ENCODE results near the gene CGNL1.

The CGNL1 gene

DNA sequence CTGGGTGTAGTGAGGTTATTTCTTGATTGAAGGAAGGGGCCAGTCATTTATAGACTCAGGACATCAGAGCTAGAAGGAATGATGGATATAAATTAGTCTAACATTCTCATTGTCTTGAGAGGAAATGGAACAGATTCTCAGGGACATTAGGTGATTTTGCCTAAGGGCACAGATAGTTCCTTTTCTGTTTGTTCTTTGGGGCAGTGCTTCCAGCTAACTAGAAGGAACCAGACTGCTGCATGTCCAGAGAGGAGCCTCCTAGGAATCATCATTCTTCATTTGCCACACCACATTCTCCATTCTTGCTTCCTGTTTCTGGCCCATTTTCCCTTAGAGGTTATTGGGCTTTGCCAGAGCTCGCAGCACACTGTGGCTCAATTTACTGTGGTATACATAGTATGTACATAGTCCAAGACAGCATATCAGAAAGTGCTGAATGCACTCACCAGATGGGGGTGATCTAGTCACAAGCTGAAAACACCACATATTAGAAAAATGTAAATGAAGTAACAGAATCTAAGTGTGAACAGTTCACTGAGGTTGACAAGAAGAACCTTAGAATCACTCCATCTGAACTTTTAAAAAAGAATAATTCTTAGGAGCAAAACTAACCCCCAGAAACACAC, 152.7 kb downstream of the CGNL1 start:
- no peak for DNase-seq

DNA sequence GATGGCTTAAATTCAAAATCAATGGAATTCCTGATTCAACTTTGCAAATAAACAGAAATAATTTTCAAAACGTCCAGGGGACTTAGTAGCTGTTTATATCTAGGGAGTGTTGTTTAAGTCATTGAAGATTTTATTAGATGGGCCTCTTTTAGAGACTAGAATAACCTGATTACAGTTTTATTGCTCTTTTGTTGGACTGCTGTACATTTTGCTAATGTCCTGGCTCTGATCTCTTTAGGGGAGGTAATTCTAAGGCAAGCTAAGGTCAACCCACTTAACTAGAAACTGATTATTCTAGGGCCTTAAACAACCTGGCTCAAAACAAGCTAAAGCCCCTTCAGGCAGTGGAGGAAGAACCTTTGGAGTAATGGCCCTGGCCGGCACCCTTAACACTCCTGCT, 153.4 kb downstream of the CGNL1 start:
- no peak for DNase-seq

DNA sequence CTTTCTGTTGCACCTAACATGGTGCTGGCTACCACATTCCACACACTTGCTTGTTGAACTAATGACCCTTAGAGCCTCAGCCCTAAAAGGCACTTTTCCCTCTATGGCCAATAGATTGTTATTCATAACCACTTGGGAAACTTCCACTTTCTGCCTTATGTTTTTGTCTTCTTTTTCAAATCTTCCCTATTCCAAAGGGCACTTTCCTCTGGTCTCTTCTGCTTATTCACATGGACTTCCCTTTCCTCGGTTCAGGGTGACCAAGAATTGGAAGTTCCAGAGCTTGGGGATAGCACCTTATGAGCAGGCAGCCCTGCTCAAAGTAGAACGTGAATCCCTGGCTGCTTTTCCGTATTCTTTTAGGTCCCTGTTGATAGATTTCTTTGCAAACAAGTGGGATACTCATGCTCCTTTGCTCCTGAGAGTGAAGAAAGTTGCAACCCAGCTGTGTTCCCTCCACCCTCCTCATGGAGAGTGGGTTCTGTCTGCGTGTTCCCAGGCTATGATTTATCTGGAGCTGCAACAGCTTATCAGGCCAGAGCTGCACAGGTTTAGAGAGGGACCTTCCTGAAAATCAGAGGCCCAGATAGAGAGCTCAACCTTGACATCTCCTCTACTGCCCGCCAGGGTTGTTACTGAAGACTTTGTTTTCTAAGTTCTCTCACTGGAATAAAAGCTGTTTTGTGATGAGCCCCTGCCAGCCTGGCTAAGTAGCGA, 156.6 kb downstream of the CGNL1 start:
- no peak for DNase-seq

DNA sequence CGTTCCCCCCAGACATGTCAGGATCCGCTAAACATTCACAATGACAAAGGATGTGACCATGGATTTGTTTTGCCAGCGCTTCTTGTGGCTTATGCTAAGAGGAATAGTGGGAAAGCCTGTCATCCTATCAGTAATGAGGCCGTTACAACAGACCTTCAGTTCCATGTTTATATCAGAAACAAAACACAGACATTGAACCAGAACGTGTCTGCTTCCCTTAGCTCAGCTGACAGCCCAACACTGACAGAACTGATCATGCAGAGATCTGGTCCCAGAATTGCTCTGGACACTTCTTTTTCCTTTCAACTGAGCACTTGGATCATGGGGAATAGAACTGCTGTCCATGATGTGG, 157.1 kb downstream of the CGNL1 start:
- no peak for DNase-seq

DNA sequence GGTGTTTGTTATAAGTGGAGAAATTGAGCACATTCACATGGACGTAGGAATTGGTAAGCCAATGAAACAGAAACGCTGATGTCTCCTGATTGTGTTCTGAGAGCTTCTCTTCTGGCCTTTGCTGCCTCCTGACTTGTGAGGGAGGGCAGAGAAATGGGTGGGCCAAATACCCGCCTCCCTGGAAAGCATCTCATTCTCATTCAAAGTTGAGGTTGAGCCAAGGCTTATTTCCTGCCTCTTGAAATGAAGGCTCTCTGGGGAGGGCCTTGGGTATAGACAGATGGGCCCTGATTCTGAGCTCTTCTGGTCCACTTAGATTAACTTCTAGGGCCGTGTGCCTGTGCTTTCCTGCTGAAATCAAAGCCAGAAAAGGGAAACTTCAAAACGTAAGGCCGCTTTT, 158.0 kb downstream of the CGNL1 start:
- DNase-seq, result no peak

DNA sequence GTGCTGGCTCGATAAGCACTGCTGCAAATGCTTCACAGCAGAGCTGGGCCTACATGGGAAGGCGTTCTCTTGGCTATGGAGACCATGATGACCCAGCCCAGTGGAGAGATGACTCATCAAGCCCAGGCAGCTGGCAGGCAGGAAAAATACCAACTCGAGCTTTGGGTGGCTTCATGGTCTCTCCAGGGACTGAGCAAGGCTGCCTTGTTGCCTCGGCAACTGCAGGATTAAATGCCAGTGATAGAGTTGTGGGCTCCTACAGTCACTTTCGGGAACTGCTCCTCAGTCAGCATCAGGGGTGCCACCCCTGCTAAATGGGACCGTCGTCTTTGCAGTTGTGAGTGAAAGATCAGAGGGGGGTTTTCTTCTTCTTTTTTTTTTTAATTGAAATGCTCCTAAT, 160.8 kb downstream of the CGNL1 start:
- no peak for DNase-seq

DNA sequence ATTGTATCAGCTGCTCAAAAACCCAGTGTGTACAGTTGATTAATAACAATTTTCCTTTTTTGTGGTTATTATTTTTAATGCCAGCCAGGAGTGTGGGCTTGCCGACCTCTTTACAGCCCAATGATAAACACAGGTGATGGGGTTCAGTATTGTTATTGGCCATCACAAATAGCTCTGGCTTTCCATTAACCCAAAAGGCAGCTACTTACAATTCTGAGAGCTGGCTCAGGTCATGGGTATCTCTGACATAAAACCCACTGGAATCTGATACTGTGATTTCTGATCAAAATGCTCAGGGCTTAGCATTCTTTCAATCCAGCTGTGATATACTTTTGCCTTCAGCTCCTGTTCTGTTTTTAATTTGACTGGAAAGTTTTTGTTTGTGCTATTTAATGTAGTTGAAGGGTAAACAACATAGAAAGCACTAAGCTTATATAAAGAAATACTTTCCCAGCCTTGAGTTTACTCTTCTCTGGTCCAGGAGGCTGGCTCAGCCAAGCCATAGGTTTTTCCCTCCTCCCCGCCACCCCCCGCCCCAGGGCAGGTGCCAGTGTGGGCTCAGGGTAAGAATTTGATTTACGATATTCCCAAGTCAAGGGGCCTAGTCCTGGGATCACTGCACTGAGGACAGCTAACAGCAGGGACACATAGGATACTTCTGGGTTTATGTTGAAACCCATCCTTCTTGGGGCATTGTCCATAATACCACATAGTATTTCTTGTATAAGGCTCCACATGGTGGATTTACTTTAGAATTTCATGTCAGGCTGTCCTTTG, 161.4 kb downstream of the CGNL1 start:
- DNase-seq, result no peak

DNA sequence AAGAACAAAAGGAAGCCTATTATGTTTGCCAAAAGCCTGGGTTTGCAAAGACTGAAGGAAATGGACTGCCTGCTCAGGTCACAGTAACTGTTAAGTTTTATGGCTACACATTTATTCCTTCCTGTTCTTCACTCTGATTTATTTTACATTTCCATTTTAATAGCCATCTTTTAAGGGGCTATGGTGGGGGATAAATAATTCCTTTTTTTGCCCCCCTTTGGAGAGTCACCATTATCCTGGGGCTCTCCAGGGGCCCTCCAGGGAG, 161.9 kb downstream of the CGNL1 start:
- DNase-seq, result no peak

DNA sequence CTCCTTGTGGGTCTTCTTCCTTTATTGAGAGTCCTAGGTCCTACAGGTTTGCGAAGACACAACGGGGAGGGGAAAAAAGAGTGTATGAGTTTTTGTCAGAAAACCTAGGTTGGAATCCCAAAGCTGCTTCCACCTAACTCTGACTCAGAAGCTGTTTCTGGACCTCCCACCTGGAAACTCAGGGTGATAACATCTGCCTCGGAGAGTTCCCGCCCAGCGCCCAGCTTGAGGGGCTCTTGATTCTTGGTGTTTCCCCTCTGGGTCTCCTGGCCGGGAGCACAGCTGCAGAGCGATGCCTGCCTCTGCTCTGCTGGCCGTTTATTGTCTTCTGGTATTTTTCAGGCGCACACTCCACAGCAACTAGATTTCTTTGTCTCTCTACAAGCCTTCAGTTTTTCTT, 162.5 kb downstream of the CGNL1 start:
- DNase-seq, result no peak

DNA sequence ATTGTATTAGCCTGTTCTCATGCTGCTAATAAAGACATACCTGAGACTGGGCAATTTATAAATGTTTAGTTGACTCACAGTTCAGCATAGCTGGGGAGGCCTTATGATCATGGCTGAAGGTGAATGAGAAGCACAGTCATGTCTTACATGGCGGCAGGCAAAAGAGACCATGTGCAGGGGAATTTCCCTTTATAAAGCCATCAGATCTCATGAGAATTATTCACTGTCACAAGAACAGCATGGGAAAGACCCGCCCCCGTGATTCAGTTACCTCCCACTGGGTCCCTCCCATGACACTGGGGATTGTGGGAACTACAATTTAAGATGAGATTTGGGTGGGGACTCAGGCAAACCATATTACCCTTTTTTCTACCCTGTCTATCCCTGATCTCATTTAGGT, 163.9 kb downstream of the CGNL1 start:
- DNase-seq, result no peak

DNA sequence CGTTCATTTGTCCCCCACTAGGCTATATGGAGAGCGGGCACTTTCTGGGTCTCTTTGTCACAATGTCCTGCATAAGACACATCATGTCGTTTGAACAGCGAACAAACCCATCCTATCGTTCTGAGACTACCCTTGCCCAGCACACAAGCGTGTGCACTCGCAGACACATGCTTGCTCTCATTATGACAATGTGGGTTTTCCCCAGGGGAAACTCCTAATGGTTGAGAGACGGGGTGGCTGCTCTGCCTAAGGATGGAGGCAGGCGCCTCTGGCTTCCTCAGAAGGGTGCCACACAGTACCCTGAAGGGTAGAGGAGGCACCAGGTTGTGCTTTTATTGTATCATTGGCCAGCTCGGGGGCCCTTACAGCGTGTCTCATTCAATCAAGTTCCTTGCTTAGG, 164.4 kb downstream of the CGNL1 start:
- peak in 1 of 5 donors; percentile 45 for DNase-seq

DNA sequence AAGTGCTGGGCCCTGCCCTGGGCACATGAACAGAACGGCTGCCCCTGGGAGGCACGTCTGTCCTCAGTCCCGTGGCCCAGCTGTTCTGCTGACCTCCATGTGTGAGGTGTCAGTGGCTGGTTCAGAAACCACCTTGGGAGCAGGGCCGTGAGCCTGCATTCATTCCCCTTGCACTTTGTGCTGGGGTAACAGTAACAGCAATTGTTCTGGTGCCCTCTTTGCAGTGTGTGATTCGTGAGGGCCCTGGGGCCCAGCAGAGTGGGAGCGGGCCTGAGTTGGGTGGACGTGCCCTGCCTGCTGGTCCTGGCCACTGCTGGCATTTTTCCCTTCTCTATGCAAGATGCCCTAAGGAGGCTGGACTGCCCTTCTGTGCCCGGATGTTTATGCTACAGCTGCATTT, 165.0 kb downstream of the CGNL1 start:
- DNase-seq, result no peak

DNA sequence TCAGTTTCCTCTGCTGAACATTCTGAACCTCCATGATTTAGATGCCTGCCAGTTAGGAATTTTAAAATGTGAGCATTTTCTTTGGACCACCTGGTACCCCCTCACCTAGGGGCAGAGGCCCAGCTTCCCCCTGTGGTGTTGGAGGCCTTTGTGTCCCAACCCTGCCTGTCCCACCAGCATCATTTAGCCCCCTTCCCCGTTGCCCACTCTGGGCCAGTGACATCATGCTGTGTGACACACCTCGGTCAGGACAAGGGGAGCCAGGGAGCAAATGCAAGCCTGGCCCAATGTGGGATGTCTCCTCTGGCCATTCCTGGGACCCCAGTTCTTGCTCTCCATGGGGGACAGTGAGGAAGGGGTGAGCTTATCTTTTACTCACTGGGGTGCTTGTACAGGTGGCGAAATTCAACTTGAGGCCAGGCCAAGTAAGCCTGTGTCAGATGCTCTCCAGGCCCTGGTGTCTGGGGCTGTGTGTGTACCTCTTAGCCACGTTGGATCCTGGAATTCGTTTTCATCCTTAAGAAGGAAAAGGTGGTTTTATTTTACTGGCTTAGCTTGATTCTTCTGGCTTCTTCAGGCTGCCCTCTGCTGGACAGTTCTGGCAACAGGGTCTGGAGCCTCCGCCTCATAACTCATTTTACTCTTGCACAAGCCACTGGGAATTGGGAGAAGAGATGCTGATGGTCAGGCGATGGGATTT, 165.7 kb downstream of the CGNL1 start:
- no peak for DNase-seq

DNA sequence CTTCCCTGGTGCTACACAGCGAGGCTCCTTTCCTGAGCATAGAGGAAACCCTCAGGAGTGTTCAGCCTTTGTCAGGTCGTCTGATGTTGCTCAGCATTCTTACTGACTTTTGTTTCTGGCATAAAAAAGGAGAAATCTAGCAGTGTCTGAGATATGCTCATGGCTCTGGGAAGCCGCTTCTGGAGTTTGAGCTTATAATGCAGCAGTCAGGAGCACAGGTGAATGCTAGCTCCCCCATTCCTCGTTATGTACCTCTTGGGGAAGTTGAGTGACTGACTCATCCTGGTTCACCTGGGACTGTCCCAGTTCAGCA, 166.2 kb downstream of the CGNL1 start:
- no peak for DNase-seq

DNA sequence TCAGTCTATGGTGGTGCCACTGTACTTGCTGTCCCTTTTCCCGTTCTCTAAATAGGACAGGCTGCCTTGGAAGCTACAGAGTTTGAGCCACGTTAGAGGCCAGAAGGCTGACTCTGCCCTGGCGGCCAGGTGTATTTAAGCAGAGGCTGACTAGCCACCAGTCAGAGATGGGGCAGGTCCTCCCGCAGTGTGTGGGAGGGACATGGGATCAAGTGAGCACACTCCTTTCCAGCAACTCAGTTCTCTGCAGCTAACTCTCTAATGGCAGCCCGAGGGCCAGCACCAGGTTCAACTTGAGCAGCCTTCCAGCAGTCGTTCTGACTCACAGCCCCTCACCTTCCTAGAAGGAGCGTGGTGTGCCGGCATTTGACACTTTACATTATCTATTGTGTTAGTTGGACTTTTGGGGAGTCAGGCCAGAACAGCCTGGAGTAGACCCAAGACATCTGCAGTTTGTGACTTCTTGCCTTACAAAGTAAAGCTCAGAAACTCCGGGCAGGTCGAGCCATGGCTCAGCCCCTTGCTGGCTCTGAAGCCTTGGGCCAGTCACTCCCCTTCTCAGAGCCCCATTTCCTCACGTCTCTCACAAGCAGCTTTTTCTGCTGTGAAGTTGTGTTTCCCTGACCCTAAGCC, 168.7 kb downstream of the CGNL1 start:
- no peak for DNase-seq

DNA sequence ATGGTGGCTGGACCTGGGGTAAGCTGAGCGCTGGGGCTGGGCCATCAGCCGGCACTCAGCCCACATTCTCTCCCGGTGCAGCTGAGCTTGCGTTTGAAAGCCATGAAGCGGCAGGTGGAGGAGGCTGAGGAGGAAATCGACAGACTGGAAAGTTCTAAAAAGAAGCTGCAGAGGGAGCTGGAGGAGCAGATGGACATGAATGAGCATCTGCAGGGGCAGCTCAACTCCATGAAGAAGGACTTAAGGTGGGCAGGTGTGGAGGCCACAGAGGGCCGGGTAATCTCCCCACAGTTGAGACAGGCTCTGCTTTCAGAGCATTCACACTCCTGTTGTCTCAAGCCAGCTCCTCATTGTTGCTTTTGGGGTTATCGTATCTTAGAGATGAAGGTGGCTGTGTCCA, 169.7 kb downstream of the CGNL1 start:
- DNase-seq, result no peak

DNA sequence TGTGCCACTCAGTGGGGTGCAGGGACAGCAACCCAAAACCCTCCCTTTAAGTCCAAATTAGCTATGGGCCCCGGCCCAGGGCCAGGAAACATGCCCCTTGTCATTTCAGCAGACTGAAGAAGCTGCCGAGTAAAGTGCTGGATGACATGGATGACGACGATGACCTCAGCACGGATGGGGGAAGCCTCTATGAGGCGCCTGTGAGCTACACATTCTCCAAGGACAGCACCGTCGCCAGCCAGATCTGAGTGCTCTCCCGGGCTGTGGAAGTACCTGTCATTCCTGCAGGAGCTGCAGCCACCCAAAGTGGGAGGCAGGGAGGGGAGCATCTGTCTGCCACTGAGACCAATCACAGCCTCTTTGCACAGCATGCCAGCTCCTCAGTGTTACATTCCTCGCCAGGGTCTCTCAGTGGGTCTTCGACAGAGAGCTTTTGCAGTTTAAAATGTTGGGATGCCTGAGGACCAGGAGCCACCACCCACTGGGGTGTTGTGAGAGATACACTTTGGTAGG, 171.0 kb downstream of the CGNL1 start:
- no peak for DNase-seq

DNA sequence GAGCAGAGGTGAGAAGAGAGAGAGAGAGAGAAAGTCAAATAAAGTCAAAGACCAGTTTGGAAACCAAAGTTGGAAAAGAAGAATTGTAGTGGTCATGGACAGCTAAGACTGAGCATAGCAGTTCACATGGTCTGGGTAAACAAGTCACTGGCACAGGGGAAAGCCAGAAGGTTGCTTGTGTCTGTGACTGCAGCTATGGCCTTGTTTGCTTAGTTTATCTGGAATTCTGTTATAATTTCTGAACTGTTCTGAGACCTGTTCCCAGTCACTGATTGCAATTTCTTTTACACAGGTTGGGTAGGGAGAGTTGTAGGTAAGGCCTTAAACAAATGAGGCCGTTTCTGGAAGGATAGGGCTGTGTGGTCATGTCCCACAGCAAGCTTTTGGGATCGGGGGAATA, 172.0 kb downstream of the CGNL1 start:
- no peak for DNase-seq

DNA sequence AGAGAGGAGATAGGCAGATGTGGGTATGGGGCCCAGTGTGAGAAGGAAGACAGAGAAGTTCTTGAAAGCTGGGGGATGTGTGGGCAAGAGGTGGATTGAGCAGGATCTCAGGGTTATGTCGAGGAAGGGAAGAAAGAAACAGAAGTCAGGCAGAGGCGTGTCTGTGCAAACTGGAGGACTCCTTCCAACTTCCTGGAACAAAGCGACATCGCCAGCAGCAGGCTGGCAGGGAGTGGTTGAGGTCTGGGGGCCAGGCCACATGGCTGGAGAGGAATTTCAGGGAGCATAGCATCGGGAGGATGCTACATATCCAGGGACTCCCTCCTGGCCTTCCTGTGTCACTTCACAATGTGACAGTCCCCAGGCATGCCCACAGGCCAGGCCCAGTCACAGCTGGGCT, 172.5 kb downstream of the CGNL1 start:
- DNase-seq, result no peak

DNA sequence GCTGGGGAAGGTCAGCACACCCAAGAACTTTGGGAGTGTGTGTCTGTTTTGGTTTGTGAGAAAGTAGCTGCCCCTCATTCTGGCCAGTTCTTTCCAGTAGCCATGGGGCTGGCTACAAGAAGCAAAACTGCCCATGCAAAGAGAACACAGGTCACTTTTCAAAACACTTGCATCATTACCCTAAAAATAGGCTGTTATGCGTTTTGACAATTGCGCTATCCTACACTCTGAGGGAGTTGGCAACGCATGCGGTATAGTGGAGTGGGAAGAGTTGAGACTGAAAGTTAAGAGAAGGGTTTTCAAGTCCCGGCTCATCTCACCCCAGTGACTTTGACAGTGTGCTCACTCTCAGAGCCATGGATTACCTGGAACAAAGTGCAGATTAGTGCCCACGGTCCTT, 173.6 kb downstream of the CGNL1 start:
- no peak for DNase-seq

DNA sequence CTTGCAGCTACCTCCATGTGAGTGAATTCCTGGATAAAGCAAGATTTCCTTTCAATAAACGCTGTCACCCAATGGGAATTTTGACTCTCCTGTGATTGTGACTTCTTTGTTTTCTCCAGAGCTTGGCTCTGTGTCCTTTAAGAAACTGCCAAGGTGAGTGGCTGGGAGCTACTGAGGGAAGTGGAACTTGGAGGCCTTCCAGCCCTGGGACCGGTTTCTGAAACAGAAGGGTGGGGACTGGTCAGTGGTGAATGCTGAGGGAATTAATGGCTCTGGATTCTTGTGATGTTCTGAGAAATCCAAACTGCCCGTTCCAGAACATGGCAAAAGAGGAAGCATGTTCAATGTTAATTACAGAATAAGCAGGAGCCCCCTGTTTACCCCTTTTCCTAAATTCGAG, 174.3 kb downstream of the CGNL1 start:
- no peak for DNase-seq

DNA sequence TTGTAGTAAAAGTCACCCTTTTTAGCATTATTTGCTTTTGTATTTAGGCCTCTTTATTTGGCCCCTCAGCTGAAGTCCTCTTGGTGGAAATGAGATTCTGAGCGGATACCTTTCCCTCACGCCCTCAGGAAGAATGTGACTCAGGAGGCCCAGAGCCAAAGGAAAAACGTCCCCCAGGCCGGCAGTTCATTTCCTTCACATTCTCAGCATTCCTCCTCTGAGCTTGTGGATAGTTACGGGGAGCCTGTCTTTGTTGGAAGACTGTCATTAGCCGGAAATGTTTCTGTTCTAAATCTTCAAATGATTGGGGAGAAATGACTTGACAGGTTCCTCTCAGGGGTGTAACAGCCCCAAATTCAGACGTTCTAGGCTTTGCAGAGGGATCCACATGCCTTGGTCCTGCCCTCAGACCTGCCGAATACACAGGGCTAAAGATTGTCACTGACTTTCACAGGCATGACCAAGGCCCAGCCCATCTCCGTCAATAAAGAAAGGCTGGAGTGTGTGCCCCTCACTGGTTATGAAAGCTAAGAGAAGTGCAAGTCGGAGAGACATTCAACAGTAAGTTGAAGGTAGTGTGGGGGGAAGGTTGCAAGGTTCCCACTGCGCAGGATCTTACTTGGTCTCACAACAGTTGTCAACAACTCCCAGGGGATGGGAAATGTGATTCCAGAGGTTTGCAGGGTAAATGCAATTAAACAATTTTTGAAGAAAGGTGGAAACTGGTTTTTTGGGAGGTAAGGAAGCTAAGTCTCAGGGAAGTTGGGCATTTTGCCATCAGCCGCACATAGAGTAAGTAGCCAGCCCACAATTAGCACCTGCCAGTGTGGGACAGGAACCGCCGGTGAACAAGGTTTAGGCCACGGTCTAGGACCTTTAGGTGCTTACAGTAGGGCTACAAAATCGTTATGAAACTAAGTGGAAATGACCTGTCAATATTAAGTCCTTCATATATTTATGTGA, 175.7 kb downstream of the CGNL1 start:
- DNase-seq, result no peak

All from T-helper 1 cell (primary cell).